Ishikawa (cell line): ENCODE data around the gene SLC46A1.

Source experiments
- CEBPB ChIP-seq: IDR thresholded peaks from 2 replicates; pipeline ENCODE4 v1.6.1; 2012
- EGR1 ChIP-seq: IDR thresholded peaks from 2 replicates; pipeline ENCODE4 v1.6.1; 2012
- EP300 ChIP-seq: IDR thresholded peaks from 2 replicates; pipeline ENCODE4 v1.6.1; 2012; ENCODE audit warnings: borderline replicate concordance
- NFIC ChIP-seq: IDR thresholded peaks from 2 replicates; pipeline ENCODE4 v1.6.1; 2012
- YY1 ChIP-seq: IDR thresholded peaks from 2 replicates; pipeline ENCODE4 v1.6.1; 2012; ENCODE audit warnings: low read depth
- ZBTB7A ChIP-seq: IDR thresholded peaks from 2 replicates; pipeline ENCODE4 v1.6.1; 2012; ENCODE audit warnings: low read depth

DNA sequence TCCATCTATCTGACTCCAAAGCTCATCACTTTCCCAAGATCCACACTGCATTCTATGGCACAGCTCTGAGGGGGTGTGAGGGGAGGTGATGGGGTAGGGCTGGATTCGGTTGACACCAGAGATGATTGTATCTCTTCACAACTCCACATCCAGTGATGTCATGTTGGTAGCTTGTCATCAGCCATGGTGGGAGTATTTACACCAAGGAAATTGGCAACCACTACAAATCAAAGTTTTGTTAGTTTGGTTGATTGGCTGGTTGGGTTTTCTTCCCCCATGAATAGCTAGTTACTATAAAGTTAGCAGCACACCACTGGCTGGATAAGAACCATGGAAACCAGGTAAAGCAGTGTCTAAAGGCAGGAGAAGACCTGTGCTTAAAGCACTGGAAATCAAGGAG lies 15.0 kb downstream of the SLC46A1 start:
- TF ChIP-seq NFIC (no peak), YY1 (no peak), EGR1 (no peak), CEBPB (no peak), EP300 (no peak), ZBTB7A (no peak)
